Measurements from ENCODE around the gene ACSS1.

ACSS1 gene

GRCh38 chr20:24957326-24958016 is 100.5 kb downstream of the ACSS1 start:
- DNase-seq (ENCODE audit: low read depth in 2 of 2): no peak
